HCT116 (cell line): ENCODE results near the gene IL17A. TPM values are rescaled to one million over a fixed set of nuclear protein-coding genes. Genes with fewer than 3 reads are reported as not detected.

Source experiments
- ATAC-seq: fragments of 200-7000 bp; cut with Tn5 transposase; 2 replicates; pipeline ENCODE4 v1.9.1; 2020; ENCODE audit warnings: mild to moderate bottlenecking, moderate library complexity
- BruUV-seq: library from RNA; stranded (reverse); fragments of 400-500 nt; replicated peaks from 2 replicates; lab custom pipeline; 2021; lab: Mats Ljungman, UMichigan
- CTCF ChIA-PET: fragments of 300-600 bp; sonication (Branson Sonifier 250); formaldehyde crosslinking; loops from one replicate; lab custom pipeline; 2021; ENCODE audit warnings: antibody characterized with exemption; lab: Charles Lee
- POLR2A ChIA-PET: fragments of 300-600, 350-600 bp; sonication (Branson Sonifier 250); formaldehyde crosslinking; loops from one replicate; lab custom pipeline; 2021; ENCODE audit warnings: antibody characterized with exemption; lab: Charles Lee
- RAD21 ChIA-PET, 2 experiments: fragments of 300-600 bp; sonication (Branson Sonifier 250); formaldehyde crosslinking; loops; one replicate each; lab custom pipeline; 2023; ENCODE audit warnings: low total read pairs in 2 of 2; ENCODE audit not compliant: uncharacterized antibody in 2 of 2, unreplicated experiment in 2 of 2, low non-redundant PET in 1 of 2; lab: Charles Lee
- DNase-seq: peaks from one replicate; pipeline ENCODE4 v3.0.0-alpha.2; 2010; ENCODE audit warnings: low read depth, low spot score
- H2AFZ ChIP-seq: fragments of 200-600 bp; shearing (Covaris generic), sonication (generic); 2 replicates; pipeline ENCODE4 v1.6.1; 2017; ENCODE audit warnings: low read depth, mixed run types, mixed read lengths, antibody characterized with exemption, low read length; ENCODE audit not compliant: poor library complexity, severe bottlenecking
- H3K27ac ChIP-seq: 2 replicates; pipeline ENCODE4 v1.5.1; 2012; ENCODE audit warnings: low read depth, low read length
- H3K27me3 ChIP-seq: fragments of 200-600 bp; sonication (generic); 2 replicates; pipeline ENCODE4 v1.6.1; 2016; ENCODE audit warnings: mixed run types, low read length, mixed read lengths; ENCODE audit not compliant: insufficient read depth
- H3K36me3 ChIP-seq, 2 experiments: fragments of 200-500 bp in 1 of 2; fragments of 200-600 bp in 1 of 2; sonication (Bioruptor generic) in 1 of 2; sonication (generic) in 1 of 2; 2 replicates each; pipeline versions ENCODE4 v1.5.1 to v1.6.1; 2014 to 2016; ENCODE audit warnings: low read length in 2 of 2, inconsistent platforms in 1 of 2, mixed read lengths in 1 of 2, mixed run types in 1 of 2; ENCODE audit not compliant: insufficient read depth in 2 of 2, control insufficient read depth in 1 of 2
- H3K4me1 ChIP-seq, 2 experiments: fragments of 200-600 bp in 1 of 2; sonication (generic) in 1 of 2; 2 replicates each; pipeline versions ENCODE4 v1.5.1 to v1.6.1; 2012 to 2017; ENCODE audit warnings: low read length in 2 of 2, inconsistent platforms in 1 of 2, mild to moderate bottlenecking in 1 of 2, mixed read lengths in 1 of 2, mixed run types in 1 of 2, moderate library complexity in 1 of 2; ENCODE audit not compliant: insufficient read depth in 2 of 2, control insufficient read depth in 1 of 2
- H3K4me2 ChIP-seq: fragments of 200-600 bp; sonication (generic); 2 replicates; pipeline ENCODE4 v1.6.1; 2017; ENCODE audit warnings: mixed run types, low read length, mixed read lengths
- H3K4me3 ChIP-seq, 2 experiments: fragments of 200-600 bp in 1 of 2; sonication (generic) in 1 of 2; replicated peaks in 1 of 2; 2 replicates each; pipeline ENCODE4 v1.5.1; 2011 to 2016; ENCODE audit warnings: low read length in 2 of 2, control low read depth in 1 of 2, low read depth in 1 of 2, mild to moderate bottlenecking in 1 of 2, mixed read lengths in 1 of 2, mixed run types in 1 of 2
- H3K79me2 ChIP-seq: fragments of 200-600 bp; sonication (generic); 2 replicates; pipeline ENCODE4 v1.6.1; 2017; ENCODE audit warnings: mild to moderate bottlenecking, mixed run types, low read length, moderate library complexity, mixed read lengths; ENCODE audit not compliant: insufficient read depth
- H3K9ac ChIP-seq: fragments of 200-600 bp; sonication (generic); 2 replicates; pipeline ENCODE4 v1.6.1; 2016; ENCODE audit warnings: low read length, mixed read lengths
- H3K9me2 ChIP-seq: fragments of 200-600 bp; sonication (generic), shearing (Covaris generic); 2 replicates; pipeline ENCODE4 v1.6.1; 2017; ENCODE audit warnings: mixed run types, mild to moderate bottlenecking, moderate library complexity; ENCODE audit not compliant: insufficient read depth
- H3K9me3 ChIP-seq, 2 experiments: fragments of 200-500 bp in 1 of 2; fragments of 200-600 bp in 1 of 2; sonication (Bioruptor generic) in 1 of 2; sonication (generic) in 1 of 2; 2 replicates each; pipeline ENCODE4 v1.6.1; 2014 to 2017; ENCODE audit warnings: low read length in 2 of 2, mixed read lengths in 2 of 2, inconsistent platforms in 1 of 2, low read depth in 1 of 2, mild to moderate bottlenecking in 1 of 2, mixed run types in 1 of 2, moderate library complexity in 1 of 2; ENCODE audit not compliant: control insufficient read depth in 1 of 2, insufficient read depth in 1 of 2
- H4K20me1 ChIP-seq: fragments of 200-600 bp; sonication (generic), shearing (Covaris generic); 2 replicates; pipeline ENCODE4 v1.6.1; 2017; ENCODE audit warnings: mixed run types, mild to moderate bottlenecking, moderate library complexity; ENCODE audit not compliant: insufficient read depth
- CEBPB ChIP-seq: IDR thresholded peaks from 2 replicates; pipeline ENCODE4 v1.6.1; 2012; ENCODE audit warnings: low read depth
- EGR1 ChIP-seq: IDR thresholded peaks from 2 replicates; pipeline ENCODE4 v1.6.1; 2012; ENCODE audit warnings: low read depth
- EZH2 ChIP-seq: fragments of 200-600 bp; sonication (generic); IDR thresholded peaks from 2 replicates; pipeline ENCODE4 v1.6.1; 2017; ENCODE audit warnings: antibody characterized with exemption, mixed run types
- EZH2phosphoT487 ChIP-seq: fragments of 200-600 bp; IDR thresholded peaks from 2 replicates; pipeline ENCODE4 v1.6.1; 2018; ENCODE audit warnings: antibody characterized with exemption, borderline replicate concordance
- POLR2AphosphoS5 ChIP-seq: IDR thresholded peaks from 2 replicates; pipeline ENCODE4 v1.6.1; 2011; ENCODE audit warnings: mild to moderate bottlenecking, low read depth, low read length, moderate library complexity
- SP1 ChIP-seq: IDR thresholded peaks from 2 replicates; pipeline ENCODE4 v1.6.1; 2012; ENCODE audit warnings: low read depth
- ZFX ChIP-seq: fragments of 450-650 bp; IDR thresholded peaks from 2 replicates; pipeline ENCODE4 v1.6.1; 2017
- intact Hi-C: fragments of 100-400 bp; cut with micrococcal nuclease; formaldehyde crosslinking; loops from 2 replicates; pipeline ENCODE4 v1.10.0; 2022
- total RNA-seq: library from RNA; stranded (reverse); gene quantifications from one replicate; pipeline ENCODE4 v1.2.1, GENCODE V29; 2021; ENCODE audit not compliant: unreplicated experiment
- TF ChIP-seq, protein P1 (sequence below): IDR thresholded peaks from 2 replicates; pipeline ENCODE4 v1.6.1; 2012; ENCODE audit warnings: low read depth
- TF ChIP-seq, protein P2 (sequence below): IDR thresholded peaks from 2 replicates; pipeline ENCODE4 v1.6.1; 2011; ENCODE audit warnings: mild to moderate bottlenecking, low read length, moderate library complexity; ENCODE audit not compliant: insufficient replicate concordance; ENCODE audit errors: extremely low read depth

IL17A gene
- total RNA-seq, 1 experiment from 2014 or later: not detected

- RAD21 ChIA-PET: no interaction called here
- H3K79me2 ChIP-seq: no peaks in the 10 kb centered on the region
- no peak for ATAC-seq
- peaks cover 23% of the 10 kb centered on the region for H3K27me3 ChIP-seq
- no peak overlapping the region for H3K9ac ChIP-seq
- CTCF ChIA-PET: no interaction called here
- H2AFZ ChIP-seq: no peak overlapping the region
- TF ChIP-seq EZH2phosphoT487 (no peak), CEBPB (no peak), POLR2AphosphoS5 (no peak), EZH2 (no peak), ZFX (no peak), SP1 (no peak), EGR1 (no peak)
- TF ChIP-seq, protein P1, sequence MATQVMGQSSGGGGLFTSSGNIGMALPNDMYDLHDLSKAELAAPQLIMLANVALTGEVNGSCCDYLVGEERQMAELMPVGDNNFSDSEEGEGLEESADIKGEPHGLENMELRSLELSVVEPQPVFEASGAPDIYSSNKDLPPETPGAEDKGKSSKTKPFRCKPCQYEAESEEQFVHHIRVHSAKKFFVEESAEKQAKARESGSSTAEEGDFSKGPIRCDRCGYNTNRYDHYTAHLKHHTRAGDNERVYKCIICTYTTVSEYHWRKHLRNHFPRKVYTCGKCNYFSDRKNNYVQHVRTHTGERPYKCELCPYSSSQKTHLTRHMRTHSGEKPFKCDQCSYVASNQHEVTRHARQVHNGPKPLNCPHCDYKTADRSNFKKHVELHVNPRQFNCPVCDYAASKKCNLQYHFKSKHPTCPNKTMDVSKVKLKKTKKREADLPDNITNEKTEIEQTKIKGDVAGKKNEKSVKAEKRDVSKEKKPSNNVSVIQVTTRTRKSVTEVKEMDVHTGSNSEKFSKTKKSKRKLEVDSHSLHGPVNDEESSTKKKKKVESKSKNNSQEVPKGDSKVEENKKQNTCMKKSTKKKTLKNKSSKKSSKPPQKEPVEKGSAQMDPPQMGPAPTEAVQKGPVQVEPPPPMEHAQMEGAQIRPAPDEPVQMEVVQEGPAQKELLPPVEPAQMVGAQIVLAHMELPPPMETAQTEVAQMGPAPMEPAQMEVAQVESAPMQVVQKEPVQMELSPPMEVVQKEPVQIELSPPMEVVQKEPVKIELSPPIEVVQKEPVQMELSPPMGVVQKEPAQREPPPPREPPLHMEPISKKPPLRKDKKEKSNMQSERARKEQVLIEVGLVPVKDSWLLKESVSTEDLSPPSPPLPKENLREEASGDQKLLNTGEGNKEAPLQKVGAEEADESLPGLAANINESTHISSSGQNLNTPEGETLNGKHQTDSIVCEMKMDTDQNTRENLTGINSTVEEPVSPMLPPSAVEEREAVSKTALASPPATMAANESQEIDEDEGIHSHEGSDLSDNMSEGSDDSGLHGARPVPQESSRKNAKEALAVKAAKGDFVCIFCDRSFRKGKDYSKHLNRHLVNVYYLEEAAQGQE: no peak
- TF ChIP-seq, protein P2, sequence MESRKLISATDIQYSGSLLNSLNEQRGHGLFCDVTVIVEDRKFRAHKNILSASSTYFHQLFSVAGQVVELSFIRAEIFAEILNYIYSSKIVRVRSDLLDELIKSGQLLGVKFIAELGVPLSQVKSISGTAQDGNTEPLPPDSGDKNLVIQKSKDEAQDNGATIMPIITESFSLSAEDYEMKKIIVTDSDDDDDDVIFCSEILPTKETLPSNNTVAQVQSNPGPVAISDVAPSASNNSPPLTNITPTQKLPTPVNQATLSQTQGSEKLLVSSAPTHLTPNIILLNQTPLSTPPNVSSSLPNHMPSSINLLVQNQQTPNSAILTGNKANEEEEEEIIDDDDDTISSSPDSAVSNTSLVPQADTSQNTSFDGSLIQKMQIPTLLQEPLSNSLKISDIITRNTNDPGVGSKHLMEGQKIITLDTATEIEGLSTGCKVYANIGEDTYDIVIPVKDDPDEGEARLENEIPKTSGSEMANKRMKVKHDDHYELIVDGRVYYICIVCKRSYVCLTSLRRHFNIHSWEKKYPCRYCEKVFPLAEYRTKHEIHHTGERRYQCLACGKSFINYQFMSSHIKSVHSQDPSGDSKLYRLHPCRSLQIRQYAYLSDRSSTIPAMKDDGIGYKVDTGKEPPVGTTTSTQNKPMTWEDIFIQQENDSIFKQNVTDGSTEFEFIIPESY: no peak
- no peaks in the 10 kb centered on the region for H4K20me1 ChIP-seq
- BruUV-seq: no TSS peak
- no peaks in the 10 kb centered on the region for H3K4me1 ChIP-seq
- H3K36me3 ChIP-seq: no peaks in the 10 kb centered on the region
- no peak overlapping the region for H3K4me3 ChIP-seq
- no peak overlapping the region for H3K27ac ChIP-seq
- no peaks in the 10 kb centered on the region for H3K9me3 ChIP-seq
- no peaks in the 10 kb centered on the region for H3K9me2 ChIP-seq
- no peak for DNase-seq
- intact Hi-C loops: no loop called here
- H3K4me2 ChIP-seq: no peak overlapping the region
- POLR2A ChIA-PET: no interaction called here
Observed at GRCh38 chr6:52180787-52181558, 5.2 kb upstream of the IL17A start.
